A549 (cell line): ENCODE results near the gene SH2D2A.

Experiments
- CBX8 ChIP-seq: fragments of 200-600 bp; sonication (generic); IDR thresholded peaks from 2 replicates; pipeline ENCODE4 v1.6.1; 2016
- EP300 ChIP-seq, 2 experiments: fragments of >200 bp; sonication (Bioruptor Twin); formaldehyde crosslinking; IDR thresholded peaks; 2 replicates in 1 of 2; 3 replicates in 1 of 2; pipeline ENCODE4 v1.6.1; 2016 to 2017
- JUN ChIP-seq, 2 experiments: fragments of >200 bp; sonication (Bioruptor Twin); formaldehyde crosslinking; IDR thresholded peaks; 2 replicates in 1 of 2; 3 replicates in 1 of 2; pipeline ENCODE4 v1.6.1; 2016 to 2017
- POLR2A ChIP-seq: IDR thresholded peaks from 2 replicates; pipeline ENCODE4 v1.6.1; 2012; ENCODE audit warnings: mild to moderate bottlenecking, low read length
- RARB ChIP-seq: fragments of 250-450 bp; sonication (Bioruptor Pico); IDR thresholded peaks from 2 replicates; pipeline ENCODE4 v1.8.0; 2021; ENCODE audit warnings: mild to moderate bottlenecking, moderate library complexity
- SMC3 ChIP-seq: fragments of >200 bp; sonication (Bioruptor Twin); formaldehyde crosslinking; IDR thresholded peaks from 3 replicates; pipeline ENCODE4 v1.6.1; 2018; ENCODE audit warnings: inconsistent platforms
- SREBF2 ChIP-seq: fragments of 450-650 bp; IDR thresholded peaks from 2 replicates; pipeline ENCODE4 v1.6.1; 2014; ENCODE audit warnings: mild to moderate bottlenecking, moderate library complexity
- TF ChIP-seq, protein P1 (sequence below): fragments of >200 bp; sonication (Bioruptor Twin); formaldehyde crosslinking; IDR thresholded peaks from 3 replicates; pipeline ENCODE4 v1.5.1; 2016

DNA sequence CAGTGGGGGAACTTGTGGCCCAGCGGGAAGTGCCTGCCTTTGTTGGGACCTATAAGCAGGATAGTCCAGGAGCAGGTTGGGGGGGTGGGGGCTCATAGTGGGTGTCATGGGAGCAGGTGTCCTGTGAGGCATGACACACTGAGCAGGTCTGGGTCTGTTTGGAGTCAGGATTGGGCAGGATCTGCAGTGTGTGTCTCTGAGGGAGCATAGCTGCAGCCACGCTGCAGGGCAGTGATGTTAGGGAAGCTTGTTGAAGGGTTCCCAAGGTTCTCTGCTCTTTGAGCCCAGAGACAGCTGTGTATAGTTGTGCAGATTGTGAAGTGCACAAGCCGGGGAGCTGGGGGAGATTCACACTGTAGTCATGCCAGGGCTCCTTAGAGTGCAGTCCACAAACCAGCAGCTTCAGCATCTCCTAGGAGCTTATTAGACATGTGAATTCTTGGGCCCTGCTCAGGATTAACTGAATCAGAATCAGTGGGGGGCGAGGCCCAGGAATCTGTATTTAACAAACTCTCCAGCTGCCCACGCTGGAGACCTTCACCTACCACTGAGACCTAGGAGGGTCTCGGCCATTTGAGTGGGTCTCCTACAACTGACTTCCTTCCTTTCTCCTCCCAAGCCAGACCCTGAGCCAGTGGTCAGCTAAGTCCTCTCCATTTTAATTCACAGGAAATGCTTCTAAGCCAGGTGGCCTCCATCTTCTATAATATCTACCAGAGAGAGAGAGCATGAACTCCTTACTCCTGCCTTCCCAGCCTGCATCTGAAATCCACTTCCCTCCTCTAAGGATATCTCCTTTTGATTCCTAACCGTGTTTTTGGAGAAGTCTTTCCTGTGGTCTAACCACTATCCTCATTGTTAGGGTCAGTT is 31.2 kb upstream of the SH2D2A start:
- TF ChIP-seq SREBF2 = no peak
- TF ChIP-seq CBX8 = no peak
- TF ChIP-seq, protein P1, sequence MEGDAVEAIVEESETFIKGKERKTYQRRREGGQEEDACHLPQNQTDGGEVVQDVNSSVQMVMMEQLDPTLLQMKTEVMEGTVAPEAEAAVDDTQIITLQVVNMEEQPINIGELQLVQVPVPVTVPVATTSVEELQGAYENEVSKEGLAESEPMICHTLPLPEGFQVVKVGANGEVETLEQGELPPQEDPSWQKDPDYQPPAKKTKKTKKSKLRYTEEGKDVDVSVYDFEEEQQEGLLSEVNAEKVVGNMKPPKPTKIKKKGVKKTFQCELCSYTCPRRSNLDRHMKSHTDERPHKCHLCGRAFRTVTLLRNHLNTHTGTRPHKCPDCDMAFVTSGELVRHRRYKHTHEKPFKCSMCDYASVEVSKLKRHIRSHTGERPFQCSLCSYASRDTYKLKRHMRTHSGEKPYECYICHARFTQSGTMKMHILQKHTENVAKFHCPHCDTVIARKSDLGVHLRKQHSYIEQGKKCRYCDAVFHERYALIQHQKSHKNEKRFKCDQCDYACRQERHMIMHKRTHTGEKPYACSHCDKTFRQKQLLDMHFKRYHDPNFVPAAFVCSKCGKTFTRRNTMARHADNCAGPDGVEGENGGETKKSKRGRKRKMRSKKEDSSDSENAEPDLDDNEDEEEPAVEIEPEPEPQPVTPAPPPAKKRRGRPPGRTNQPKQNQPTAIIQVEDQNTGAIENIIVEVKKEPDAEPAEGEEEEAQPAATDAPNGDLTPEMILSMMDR = no peak
- TF ChIP-seq POLR2A = no peak
- no peak for TF ChIP-seq SMC3
- no peak for TF ChIP-seq EP300 (IDR thresholded peaks at IDR 0.05)
- TF ChIP-seq RARB (CRISPR knock-in tag) = no peak
- TF ChIP-seq JUN (IDR thresholded peaks at IDR 0.05) = no peak
